Measurements from ENCODE around the gene TMCC1.

- TF ChIP-seq POLR2AphosphoS5 (IDR thresholded peaks at IDR 0.05; ENCODE audit: low read depth) (no peak), CTCF (IDR thresholded peaks at IDR 0.05; ENCODE audit: insufficient read depth, low read length) (no peak), GABPA (IDR thresholded peaks at IDR 0.05; ENCODE audit: low read depth) (no peak), REST (IDR thresholded peaks at IDR 0.05; ENCODE audit: insufficient replicate concordance, low read depth) (no peak), SPI1 (IDR thresholded peaks at IDR 0.05; ENCODE audit: borderline replicate concordance, low read depth) (no peak)
Measured at GRCh38 chr3:129623447-129624118, 269.9 kb downstream of the TMCC1 start.
